Activated CD4-positive, alpha-beta T cell treated with anti-CD3 and anti-CD28 coated beads for 48 hours (primary cell): ENCODE measurements around the gene LRMDA.

Experiments
- DNase-seq: peaks from one replicate; pipeline ENCODE4 v3.0.0-alpha.2; 2020

Gene LRMDA

GRCh38 chr10:75449382-75450074 is 18.1 kb downstream of the LRMDA start:
- no peak for DNase-seq

GRCh38 chr10:75450075-75450445 is 18.6 kb downstream of the LRMDA start:
- no peak for DNase-seq

- DNase-seq = no peak
Observed at GRCh38 chr10:75450644-75451640, 19.5 kb downstream of the LRMDA start.

GRCh38 chr10:75451831-75452230 is 20.4 kb downstream of the LRMDA start:
- DNase-seq = no peak

- DNase-seq = no peak
Observed at GRCh38 chr10:75452997-75453396, 21.6 kb downstream of the LRMDA start.

GRCh38 chr10:75456122-75456521 is 24.7 kb downstream of the LRMDA start:
- no peak for DNase-seq

- DNase-seq = no peak
Observed at GRCh38 chr10:75460059-75460458, 28.6 kb downstream of the LRMDA start.

GRCh38 chr10:75461672-75462649 is 30.5 kb downstream of the LRMDA start:
- DNase-seq = no peak

- DNase-seq = no peak
Observed at GRCh38 chr10:75462865-75463264, 31.4 kb downstream of the LRMDA start.

- no peak for DNase-seq
Observed at GRCh38 chr10:75464478-75465449, 33.3 kb downstream of the LRMDA start.

GRCh38 chr10:75465450-75465827 is 34.0 kb downstream of the LRMDA start:
- DNase-seq = no peak

GRCh38 chr10:75466001-75466400 is 34.6 kb downstream of the LRMDA start:
- no peak for DNase-seq

GRCh38 chr10:75466886-75467285 is 35.5 kb downstream of the LRMDA start:
- DNase-seq = no peak

GRCh38 chr10:75468612-75469005 is 37.2 kb downstream of the LRMDA start:
- no peak for DNase-seq

- no peak for DNase-seq
Observed at GRCh38 chr10:75469006-75469616, 37.7 kb downstream of the LRMDA start.

- no peak for DNase-seq
Observed at GRCh38 chr10:75470901-75471300, 39.5 kb downstream of the LRMDA start.

- no peak for DNase-seq
Observed at GRCh38 chr10:75472685-75473084, 41.3 kb downstream of the LRMDA start.

GRCh38 chr10:75474106-75474505 is 42.7 kb downstream of the LRMDA start:
- no peak for DNase-seq

- DNase-seq = no peak
Observed at GRCh38 chr10:75475460-75476182, 44.2 kb downstream of the LRMDA start.

GRCh38 chr10:75476569-75476968 is 45.1 kb downstream of the LRMDA start:
- DNase-seq = no peak

- DNase-seq = no peak
Observed at GRCh38 chr10:75476985-75477384, 45.6 kb downstream of the LRMDA start.
